ENCODE data around the gene ANXA2. TPM values are rescaled to one million over a fixed set of nuclear protein-coding genes. Genes with fewer than 3 reads are reported as not detected.
"Not testable (repeated sequence)": the region's sequence is repeated elsewhere in the genome, so short reads cannot be mapped to it uniquely, and the experiment has no call there.

ANXA2 gene
- total and polyA plus RNA-seq, 9 donors = 118 to 910 (median 237) TPM

DNA sequence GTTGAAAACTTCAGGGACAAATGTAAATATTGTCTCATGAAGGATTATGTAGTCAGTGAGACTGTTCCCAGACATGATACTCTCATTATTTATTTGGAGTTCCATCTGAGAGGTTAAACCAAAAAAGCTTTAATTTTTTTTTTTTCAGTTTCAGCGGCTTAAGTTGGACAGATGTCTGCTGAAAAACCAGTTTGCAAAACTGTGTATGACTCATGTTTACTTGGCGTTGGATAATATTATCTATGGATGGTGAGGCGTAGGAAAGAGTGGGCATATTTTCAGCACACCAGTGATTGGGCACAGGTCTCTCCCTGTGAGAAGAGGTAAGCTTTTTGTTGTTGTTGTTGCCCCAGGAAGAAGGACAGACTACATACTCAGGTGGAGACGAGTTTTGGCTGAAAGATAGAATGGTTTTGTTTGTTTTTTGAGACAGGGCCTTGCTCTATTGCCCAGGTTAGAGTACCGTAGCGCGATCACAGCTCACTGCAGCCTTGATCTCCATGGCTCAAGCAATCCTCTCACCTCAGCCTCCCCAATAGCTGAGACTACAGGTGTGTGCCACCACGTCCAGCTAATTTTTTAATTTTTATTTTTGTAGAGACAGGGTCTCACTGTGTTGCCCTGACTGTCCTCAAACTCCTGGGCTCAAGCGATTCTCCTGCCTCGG is 16.4 kb upstream of the ANXA2 start:
- no peaks in the 10 kb centered on the region for H3K4me1 ChIP-seq (ENCODE audit: insufficient read depth)

DNA sequence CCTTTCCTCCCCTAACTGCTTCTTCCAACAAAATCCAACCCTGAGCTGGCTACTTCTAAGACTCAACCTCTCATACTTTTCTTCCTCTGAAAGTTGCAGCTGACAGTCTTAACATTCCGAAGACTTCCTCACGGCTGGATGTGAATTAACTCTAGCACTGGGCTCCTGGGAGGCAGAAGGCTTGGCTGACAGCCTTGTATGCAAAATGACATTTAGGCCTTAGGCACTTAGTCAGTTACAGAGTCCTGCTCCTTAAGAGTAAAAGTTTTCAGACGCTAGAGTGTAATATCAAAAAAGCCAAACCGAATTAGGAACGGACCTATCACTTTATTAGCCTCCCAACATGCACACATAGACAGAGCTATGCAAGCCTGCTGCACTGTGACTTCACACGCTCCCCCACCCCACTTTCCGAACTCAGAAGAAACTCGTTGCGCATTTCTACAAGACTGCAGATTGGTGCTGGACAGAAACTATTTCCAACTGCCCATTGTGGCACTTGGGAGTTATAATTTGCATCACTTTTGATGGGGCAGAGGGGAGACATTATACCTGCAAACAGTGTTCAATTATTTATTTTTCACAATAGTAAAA is 15.5 kb upstream of the ANXA2 start:
- Histone ChIP-seq H3K27ac (no peak overlapping the region), H3K4me1 (ENCODE audit: insufficient read depth) (no peaks in the 10 kb centered on the region), H3K4me3 (no peak overlapping the region), H3K9me3 (no peaks in the 10 kb centered on the region), H3K27me3 (no peaks in the 10 kb centered on the region), H3K36me3 (no peaks in the 10 kb centered on the region)
- no peak for DNase-seq
- intact Hi-C loops (cut with DNase I) = no loop called here
- TF ChIP-seq, protein P1, sequence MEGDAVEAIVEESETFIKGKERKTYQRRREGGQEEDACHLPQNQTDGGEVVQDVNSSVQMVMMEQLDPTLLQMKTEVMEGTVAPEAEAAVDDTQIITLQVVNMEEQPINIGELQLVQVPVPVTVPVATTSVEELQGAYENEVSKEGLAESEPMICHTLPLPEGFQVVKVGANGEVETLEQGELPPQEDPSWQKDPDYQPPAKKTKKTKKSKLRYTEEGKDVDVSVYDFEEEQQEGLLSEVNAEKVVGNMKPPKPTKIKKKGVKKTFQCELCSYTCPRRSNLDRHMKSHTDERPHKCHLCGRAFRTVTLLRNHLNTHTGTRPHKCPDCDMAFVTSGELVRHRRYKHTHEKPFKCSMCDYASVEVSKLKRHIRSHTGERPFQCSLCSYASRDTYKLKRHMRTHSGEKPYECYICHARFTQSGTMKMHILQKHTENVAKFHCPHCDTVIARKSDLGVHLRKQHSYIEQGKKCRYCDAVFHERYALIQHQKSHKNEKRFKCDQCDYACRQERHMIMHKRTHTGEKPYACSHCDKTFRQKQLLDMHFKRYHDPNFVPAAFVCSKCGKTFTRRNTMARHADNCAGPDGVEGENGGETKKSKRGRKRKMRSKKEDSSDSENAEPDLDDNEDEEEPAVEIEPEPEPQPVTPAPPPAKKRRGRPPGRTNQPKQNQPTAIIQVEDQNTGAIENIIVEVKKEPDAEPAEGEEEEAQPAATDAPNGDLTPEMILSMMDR (IDR thresholded peaks at IDR 0.05) = no peak
- TF ChIP-seq EP300 (IDR thresholded peaks at IDR 0.05) (no peak), POLR2A (IDR thresholded peaks at IDR 0.05) (no peak)
- WGBS, 3 donors = 59 to 75% (median 61%) methylated on average over 8 to 9 of the region's 9 CpGs

More for the DNA sequence above, 16.4 kb upstream of the ANXA2 start:
- Histone ChIP-seq H3K4me3 (no peak overlapping the region), H3K9me3 (no peaks in the 10 kb centered on the region), H3K27ac (no peak overlapping the region), H3K27me3 (no peaks in the 10 kb centered on the region), H3K36me3 (no peaks in the 10 kb centered on the region)
- 53 to 63% (median 58%) methylated on average over 10 of the region's 10 CpGs for WGBS, 3 donors
- TF ChIP-seq, protein P1 (IDR thresholded peaks at IDR 0.05) = no peak
- TF ChIP-seq EP300 (IDR thresholded peaks at IDR 0.05) = no peak
- TF ChIP-seq POLR2A (IDR thresholded peaks at IDR 0.05) = no peak
- intact Hi-C loops (cut with DNase I) = no loop called here
- DNase-seq = no peak

DNA sequence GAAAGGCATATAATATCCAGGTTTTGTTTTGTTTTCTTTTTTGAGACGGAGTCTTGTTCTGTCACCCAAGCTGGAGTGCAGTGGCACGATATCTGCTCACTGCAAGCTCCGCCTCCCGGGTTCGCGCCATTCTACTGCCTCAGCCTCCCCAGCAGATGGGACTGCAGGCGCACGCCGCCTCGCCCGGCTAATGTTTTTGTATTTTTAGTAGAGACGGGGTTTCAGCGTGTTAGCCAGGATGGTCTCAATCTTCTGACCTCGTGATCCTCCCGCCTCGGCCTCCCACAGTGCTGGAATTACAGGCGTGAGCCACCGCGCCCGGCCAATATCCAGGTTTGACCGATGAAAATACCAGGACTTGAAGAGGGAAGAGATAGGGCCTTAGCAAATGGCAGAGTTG is 15.0 kb upstream of the ANXA2 start:
- H3K4me3 ChIP-seq; intact Hi-C loops (cut with DNase I); H3K27me3 ChIP-seq; H3K36me3 ChIP-seq; H3K9me3 ChIP-seq; DNase-seq; H3K4me1 ChIP-seq (ENCODE audit: insufficient read depth); H3K27ac ChIP-seq: not testable (repeated sequence)
- WGBS, 3 donors = 95% methylated on average over 21 of the region's 21 CpGs

GRCh38 chr15:60411774-60412425 is 14.1 kb upstream of the ANXA2 start:
- Histone ChIP-seq H3K4me1 (ENCODE audit: insufficient read depth) (no peaks in the 10 kb centered on the region), H3K27me3 (no peaks in the 10 kb centered on the region), H3K36me3 (no peaks in the 10 kb centered on the region), H3K27ac (no peak overlapping the region), H3K4me3 (no peak overlapping the region), H3K9me3 (no peaks in the 10 kb centered on the region)
- TF ChIP-seq, protein P1 (IDR thresholded peaks at IDR 0.05) = no peak
- TF ChIP-seq EP300 (IDR thresholded peaks at IDR 0.05) = no peak
- WGBS, 3 donors = 76 to 85% (median 83%) methylated on average over 9 of the region's 9 CpGs
- DNase-seq = no peak
- intact Hi-C loops (cut with DNase I) = no loop called here

GRCh38 chr15:60410350-60410749 is 12.6 kb upstream of the ANXA2 start:
- WGBS, 3 donors = 92 to 96% (median 95%) methylated on average over 9 of the region's 9 CpGs

More at GRCh38 chr15:60410350-60410749, 12.6 kb upstream of the ANXA2 start:
- intact Hi-C loops (cut with DNase I); H3K9me3 ChIP-seq; H3K27me3 ChIP-seq; H3K4me1 ChIP-seq (ENCODE audit: insufficient read depth); H3K36me3 ChIP-seq; H3K27ac ChIP-seq; H3K4me3 ChIP-seq; DNase-seq: not testable (repeated sequence)

All from ovary (tissue), 9 donors.